SIG-M5 (cell line): ENCODE data around the gene RPP38.

Experiments
- DNase-seq: peaks from one replicate; lab custom pipeline; 2025; lab: John Stamatoyannopoulos, UW

RPP38 gene

GRCh38 chr10:15152556-15152955, 55.4 kb downstream of the RPP38 start:
- no peak for DNase-seq
